DOHH2 (cell line): ENCODE measurements around the gene DDA1.

ENCODE experiments used
- EZH2phosphoT487 ChIP-seq: fragments of 200-600 bp; sonication (generic); IDR thresholded peaks from 2 replicates; pipeline ENCODE4 v1.6.1; 2017; ENCODE audit warnings: borderline replicate concordance, mild to moderate bottlenecking, antibody characterized with exemption, low read length, moderate library complexity, mixed read lengths
- TF ChIP-seq, protein P1 (sequence below): fragments of 200-600 bp; sonication (generic); IDR thresholded peaks from one replicate; pipeline ENCODE4 v1.5.1; 2014; ENCODE audit warnings: antibody characterized with exemption, mild to moderate bottlenecking, low read depth, low read length; ENCODE audit not compliant: poor library complexity, severe bottlenecking

DNA sequence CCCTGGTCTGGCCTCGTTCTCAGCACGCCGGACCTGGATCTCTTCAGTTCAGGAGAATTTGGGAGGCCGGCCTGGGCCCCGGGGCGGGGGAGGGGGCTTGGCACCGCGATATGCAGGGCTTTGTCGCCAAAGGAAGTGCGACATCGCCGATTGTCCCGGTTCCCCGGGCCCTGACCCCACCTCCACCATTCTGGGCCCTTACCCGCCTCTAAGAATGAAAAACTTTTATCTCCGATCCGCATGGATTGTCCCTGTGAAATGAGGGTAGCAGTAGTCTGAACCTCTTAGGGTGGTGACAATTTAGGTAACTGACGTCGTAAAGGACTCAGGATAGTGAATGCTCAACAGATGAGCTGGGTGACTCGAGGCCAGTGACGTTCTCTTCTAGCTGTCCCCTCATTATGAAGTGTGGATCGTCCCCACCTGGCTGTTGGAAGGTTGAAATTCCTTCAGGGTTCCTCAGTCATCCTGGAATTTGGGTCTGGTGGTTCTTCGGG is 650 bp downstream of the DDA1 start:
- TF ChIP-seq, protein P1, sequence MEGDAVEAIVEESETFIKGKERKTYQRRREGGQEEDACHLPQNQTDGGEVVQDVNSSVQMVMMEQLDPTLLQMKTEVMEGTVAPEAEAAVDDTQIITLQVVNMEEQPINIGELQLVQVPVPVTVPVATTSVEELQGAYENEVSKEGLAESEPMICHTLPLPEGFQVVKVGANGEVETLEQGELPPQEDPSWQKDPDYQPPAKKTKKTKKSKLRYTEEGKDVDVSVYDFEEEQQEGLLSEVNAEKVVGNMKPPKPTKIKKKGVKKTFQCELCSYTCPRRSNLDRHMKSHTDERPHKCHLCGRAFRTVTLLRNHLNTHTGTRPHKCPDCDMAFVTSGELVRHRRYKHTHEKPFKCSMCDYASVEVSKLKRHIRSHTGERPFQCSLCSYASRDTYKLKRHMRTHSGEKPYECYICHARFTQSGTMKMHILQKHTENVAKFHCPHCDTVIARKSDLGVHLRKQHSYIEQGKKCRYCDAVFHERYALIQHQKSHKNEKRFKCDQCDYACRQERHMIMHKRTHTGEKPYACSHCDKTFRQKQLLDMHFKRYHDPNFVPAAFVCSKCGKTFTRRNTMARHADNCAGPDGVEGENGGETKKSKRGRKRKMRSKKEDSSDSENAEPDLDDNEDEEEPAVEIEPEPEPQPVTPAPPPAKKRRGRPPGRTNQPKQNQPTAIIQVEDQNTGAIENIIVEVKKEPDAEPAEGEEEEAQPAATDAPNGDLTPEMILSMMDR, result no peak
- no peak for TF ChIP-seq EZH2phosphoT487
